Inferior parietal cortex (tissue), 1 donor: ENCODE measurements around the gene PTPRD.
A peak's percentile ranks its signal among the peaks of the same experiment; 100 is the strongest.

ENCODE experiments used
- DNase-seq: peaks from one replicate; pipeline ENCODE4 v3.0.0-alpha.2; 2016; ENCODE audit errors: extremely low spot score

The PTPRD gene

DNA sequence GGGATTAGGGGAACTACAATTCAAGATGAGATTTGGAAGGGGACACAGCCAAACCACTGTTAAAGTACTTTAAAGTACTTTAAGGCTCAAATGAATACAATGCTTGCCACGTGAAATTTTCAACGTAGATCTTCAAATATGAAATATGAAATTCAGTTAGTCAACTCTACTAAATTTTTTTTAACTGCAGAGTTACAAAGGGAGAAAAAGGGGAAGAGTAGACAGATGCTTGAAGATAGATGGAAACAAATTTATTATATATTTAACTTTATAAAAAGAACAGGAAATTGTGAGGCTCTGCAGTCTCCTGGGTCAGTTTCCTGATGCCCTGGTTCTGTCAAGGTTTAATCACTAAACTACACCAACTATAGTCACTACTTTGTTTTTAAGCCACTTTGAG, 2027.8 kb downstream of the PTPRD start:
- DNase-seq, result no peak

DNA sequence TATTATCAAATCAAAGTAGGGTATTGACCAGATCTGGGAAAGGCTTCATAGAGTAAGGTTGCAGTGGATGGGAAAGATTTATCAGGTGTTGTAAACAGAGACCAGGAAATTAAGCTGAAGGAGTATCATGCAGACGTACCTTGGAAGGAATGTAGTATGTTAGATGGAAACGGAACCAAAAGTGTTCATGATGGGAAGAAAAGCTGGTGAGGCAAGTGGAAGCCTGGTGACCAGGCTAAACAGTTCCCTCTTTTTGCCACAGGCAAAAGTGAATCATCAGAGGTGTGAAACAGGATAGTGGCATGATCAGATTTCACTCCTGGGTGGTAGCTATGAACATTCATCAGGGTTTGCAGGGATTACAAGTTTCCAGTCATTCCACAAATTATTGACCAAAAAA, 2033.1 kb downstream of the PTPRD start:
- DNase-seq, result no peak

DNA sequence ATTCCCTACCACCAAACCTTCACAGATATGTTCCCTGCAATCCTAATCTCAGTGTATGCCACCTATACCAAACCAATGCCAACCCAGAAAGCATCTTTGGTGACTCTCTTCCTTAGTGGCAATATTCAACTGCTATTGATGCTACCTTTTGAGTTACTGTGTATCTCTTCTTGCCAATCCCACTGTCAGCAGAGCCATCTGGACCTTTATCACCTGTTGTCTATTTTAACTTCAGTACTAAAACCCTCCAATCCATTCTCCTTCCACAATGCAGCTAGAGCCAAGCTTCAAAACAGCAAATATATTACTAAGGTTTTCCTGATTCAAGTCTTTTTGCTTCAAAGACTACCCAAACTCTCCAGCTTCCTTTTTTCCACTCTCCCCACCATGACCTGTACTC, 2036.1 kb downstream of the PTPRD start:
- DNase-seq, result no peak

DNA sequence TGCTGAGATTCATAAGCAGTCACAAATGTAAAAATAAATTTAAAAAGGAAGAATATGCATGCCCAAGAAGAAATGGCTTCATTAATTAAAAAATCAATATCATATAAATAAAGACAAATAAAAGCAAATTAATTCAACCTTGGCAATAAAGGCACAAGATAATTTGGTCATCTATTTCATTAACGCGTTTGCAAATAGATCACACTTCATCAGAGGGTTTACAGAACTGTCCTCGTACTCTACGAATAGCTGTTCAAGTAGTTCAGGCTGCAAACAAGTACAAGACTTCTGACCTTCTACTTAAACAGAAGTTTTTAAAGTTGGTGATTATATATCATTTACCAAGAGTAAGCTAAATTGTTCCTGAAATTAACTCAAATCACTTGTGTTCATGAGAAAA, 2038.0 kb downstream of the PTPRD start:
- DNase-seq, result no peak

DNA sequence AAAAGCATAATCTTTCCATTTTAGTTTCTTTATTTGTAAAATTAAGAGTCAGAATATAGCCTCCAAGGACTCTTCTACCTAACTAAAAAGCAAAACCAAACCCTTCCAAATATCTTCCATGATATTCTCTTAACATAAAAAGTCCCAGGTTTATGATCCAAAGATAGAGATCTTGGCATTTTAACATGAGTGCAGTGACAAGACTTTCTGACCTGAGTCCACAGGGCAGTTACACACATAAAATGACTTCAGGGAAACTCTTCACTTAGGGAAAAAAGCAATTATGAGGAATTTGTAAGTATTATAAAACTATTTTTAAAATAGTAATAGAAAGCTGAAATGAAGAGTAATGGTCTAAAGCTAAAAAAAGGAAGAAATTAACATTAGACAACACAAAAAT, 2040.6 kb downstream of the PTPRD start:
- no peak for DNase-seq

DNA sequence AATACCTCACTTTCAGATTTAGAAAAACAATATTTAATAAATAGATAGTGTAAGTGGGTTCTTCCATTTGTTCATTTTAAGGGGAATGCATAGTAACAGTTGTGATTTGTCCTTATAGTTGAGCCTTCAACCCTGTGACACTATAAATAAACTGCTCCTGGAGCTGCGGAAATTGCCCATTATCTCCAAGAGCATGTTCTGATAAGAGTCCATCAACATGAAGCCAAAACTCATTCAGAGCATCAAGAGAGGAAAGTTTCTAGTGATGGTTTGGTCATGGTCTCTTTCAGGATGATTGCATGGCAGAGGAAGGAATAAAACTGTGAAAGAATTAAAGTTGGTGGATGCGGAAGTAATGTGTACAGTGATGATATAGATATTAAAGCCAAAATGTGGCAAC, 2041.2 kb downstream of the PTPRD start:
- no peak for DNase-seq

DNA sequence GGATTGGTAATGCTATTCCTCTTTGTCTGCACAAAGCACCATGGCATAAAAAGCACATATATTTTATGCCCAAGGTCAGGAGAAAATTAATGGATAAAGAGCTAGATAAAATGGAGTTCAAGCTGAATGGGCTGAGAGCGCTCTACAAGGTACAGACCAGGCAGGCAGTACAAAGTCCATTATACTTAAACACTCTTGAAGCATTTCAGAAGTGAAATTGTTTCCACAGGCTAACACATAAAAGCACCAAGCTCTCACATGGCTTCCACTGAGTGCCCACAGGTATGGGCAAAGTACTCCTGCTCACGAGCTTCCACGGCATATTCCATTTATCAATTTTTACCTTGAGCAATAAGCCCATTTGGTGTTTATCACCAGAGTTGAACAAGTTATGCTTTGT, 2042.0 kb downstream of the PTPRD start:
- DNase-seq, result no peak

DNA sequence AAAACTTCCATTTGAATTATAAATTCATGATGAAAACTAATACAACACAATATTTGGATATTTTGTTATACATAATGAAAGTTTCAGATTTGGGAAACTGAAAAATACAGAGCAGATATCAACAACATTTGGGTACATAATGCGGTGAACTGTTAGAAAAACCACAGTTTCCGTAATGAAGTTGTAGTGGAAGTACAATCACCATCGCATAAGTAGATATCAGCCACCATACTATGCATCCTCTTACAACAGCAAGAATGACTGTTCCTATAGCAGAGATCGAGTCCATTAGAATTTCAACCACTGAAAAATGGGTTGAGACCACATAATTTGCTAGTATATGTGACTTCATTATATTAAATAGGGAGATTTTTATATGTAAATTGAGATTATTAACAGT, 2043.0 kb downstream of the PTPRD start:
- DNase-seq, result no peak

DNA sequence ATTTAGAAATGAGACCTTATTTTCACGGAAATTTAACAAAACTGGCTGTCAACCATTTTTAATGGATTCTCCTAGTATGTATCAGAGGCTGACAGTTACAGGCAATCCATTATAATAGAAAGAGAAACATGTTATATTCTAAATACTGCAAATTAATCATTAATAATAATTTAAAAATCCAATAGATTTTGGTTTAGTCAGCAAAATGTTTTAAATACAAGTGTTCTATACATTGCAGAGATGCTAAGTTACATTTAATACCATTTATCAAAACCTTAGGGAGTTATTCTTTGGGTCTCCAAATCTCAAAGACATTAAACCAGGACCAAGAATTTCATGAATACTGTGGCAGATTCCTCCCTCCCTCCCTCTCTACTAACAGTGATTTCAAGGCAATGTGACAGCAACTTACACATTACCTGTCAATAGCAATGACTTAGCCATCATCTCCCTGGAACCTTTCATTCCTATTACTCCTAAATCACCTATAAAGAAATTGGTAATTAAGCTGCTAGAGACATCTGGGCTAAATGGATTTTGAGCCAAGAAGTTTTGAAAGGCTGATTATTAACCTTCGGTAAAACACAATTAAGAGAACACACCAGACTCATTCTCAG, 2044.7 kb downstream of the PTPRD start:
- no peak for DNase-seq

DNA sequence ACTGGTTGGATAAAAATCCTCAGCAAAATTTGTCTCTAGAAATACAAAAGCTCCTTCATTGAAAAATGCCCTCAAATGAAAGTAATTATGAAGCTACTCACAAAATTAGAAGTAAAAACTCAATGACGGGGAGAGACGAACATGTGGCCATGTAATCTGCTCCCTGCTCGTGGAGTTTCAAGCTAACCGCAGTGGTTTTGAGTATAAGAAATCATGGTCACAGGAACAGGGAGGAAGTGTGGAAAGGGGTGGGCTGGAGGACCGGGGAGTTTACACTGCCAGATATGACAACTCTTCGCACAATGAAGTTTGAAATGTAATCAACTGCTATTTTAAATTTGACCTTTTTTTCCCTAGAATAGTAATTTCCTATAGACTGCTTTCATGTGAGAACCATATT, 2047.8 kb downstream of the PTPRD start:
- no peak for DNase-seq

DNA sequence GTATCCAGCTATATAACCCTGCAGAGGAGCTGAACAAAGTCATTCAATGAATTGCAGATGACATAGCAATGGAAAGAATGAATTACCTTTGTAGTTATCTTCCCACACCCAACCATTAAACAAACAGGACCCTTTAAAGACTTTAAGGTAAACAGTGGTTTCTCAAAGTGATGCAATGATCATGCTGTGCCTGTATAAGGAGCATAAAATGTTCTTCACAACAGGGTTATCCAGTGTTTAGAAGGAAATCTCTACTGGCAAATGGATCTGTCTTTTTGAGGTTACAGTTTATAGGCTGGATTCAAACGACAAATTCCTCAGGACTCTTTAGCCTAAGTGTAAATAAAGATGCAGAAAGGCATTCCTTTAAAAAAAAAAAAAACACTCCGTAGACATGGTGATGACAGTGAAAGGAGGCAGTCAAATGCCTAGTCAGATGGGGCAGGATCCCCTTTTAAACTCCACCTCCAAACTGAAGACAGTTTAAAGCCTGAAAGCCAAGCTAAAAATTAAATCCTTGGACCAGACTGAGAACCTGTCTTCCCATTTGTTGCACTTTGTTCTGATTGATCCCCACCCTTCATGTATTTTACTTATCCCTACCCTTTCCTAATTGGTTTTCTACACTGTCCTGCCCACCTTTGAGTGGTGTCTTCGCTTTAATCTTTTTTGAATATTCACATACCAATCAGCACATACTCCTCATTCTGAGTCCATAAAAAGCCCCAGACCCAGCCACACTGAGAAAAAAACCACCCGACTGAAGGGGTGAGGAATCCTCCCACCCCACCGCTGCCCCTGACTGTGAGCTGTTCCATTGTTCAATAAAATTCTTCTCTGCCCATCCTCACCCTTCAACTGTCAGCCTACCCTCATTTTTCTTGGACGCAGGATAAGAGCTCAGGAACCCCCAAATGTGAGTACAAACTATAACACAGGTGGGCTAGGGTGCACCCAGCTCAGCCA, 2052.0 kb downstream of the PTPRD start:
- no peak for DNase-seq

DNA sequence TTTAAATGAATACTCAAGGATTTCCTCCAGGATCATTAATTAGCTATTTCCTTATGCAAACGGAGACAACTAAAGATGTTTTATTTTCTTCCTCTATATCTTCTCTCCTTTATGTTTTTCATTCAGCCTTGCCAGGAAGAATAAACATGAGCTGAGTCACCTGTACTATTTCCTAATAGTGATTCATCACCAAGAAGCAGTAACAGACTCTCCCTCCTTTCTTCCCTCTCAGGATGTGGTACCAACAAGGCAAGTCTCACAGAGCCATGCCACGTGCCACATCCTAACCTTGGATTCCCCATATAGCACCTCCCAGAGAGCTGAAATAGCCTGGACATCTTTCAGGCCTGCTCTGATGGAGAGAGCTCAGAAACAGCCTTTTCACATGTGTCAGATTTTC, 2054.6 kb downstream of the PTPRD start:
- no peak for DNase-seq

DNA sequence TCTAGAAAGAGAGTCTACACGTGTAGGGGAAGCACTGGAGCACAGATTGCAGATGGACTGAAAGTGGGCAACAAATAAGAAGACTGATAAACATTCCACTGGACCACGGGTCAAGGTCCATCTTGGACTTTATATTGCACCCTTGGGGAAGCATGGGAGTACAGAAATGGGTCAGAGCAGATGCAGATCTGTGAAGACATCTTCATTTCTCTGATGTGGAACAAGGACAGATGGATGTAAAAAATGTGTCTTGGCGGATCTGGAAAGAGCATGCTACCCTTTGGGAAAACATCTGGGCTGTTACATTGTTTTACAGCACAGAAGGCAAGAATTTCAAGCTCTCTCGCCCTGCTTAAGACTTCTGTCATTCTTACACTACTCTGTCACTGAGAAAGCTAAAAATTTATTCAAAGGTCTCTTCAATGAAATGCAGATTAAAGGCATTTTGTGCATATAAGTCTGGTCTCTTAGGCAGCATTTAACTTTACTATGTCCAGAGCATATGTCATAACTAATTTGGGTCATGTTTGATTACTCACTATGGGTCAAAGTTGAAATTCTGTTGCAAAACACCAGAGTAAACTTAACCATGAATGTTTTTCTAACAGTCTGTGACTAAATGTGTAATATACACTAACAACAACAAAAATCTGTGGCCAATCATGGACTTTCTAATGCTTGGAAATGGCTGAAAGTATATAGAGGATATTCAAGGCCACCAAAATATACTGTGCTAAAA, 2056.9 kb downstream of the PTPRD start:
- DNase-seq, result no peak

DNA sequence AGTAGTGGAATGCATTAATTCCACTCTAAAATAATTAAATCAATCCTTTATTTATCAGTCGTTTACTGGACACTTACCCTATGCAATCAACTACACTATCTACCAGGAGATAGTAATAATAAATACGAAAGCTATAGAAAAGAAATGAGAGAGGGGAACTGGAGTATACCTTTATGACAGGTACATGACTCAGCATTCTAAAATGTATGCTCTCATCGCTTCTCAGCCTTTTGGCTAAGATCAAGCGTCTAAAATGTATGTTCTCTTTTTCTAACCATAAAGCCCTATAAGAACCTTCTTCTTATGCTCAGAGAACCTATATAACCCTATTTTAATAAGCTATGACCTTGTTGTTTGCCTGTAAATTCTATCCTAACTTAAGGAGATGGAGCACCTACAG, 2059.4 kb downstream of the PTPRD start:
- DNase-seq, result no peak

DNA sequence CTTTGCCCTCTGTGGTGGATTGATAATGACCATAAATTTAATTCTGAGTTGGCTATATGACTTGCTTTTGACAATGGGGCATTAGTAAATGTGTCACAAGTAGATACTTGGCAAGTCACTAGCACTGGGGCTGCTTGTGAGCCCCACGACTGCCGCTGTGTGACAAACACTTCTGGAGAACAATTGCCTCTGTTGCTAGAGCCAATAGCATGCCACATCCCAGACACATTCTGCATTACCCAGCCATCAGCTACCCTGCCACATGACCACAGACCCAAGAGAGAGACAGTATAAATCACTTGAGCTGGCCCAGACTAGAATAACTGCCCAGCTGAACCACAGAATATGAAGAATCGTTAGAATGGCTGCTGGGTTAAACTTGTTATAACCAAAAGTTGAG, 2060.1 kb downstream of the PTPRD start:
- peak; percentile 72 for DNase-seq

DNA sequence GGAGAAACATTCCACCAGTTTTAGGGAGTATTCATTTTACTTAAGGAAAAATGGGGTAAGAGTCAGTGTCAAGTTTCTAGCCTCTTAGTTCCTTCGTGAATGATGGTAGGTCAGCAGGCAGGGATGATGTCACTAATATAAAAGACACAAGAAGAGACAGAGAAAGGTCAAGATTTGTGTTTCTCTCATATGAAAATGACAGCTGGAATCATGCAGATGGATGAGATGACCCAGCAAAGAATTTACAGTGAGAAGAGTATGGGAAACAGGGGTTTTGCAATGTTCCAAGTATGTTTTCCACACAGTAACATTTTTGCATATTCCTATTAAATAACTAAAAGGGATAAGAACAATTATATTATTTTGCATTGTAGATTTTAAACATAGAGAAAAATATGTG, 2063.6 kb downstream of the PTPRD start:
- no peak for DNase-seq

DNA sequence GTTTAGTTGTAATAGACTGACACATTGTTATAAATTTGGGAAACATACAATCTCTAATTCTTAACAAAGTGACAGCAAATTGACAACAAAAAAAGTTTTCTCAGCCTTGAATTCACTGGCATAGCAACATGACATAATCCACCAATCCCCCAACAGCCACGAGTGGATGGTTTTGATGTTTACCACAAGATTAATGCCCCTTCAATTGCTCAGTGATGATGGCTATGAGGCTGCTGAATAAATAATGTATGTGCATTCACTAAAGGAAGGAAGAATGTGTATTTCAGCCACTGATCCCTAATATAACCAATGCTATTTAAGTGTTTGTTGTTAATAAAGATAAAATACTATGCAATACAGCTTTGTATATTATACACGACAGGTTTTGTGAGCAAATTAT, 2069.6 kb downstream of the PTPRD start:
- no peak for DNase-seq

DNA sequence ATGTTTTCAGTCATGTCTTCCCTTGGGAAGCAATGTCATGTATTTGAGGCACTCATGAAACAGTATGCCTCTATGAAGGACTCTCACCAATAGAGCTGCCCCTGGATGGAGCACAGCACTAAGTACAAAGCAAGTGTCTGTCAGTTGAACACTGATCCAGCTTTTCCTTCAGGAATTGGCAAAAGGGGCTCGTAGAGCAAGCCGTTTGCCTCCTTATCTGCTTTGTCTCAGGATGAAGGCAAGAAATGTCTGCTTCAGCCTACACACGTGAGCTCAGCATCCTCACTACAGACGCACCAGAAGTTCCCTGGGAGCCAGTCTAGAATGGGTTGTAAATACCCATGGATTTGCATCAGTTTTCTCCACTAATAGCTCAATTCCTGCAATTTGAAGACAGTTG, 2070.3 kb downstream of the PTPRD start:
- no peak for DNase-seq

DNA sequence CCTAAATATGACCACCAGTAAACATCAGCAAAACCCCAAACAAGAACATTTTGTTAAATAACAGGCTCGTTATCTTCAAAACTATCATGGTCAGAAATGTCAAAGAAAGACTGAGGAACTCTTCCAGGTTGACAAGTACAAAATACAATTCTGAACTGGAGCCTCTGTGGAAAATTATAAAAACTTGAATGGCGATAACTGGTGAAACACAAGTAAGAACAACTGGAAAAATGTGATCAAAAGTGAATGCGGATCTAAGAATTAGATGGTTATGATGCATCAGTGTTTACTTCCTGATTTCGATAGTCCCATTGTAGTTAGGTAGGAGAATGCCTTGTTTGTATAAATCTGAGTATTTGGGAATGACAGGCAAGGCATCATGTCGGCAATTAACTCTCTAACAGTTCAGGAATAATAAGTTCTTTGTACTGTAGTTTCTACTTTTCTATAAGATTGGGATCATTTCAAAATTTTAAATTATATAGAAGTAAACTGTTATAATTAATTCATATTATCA, 2073.1 kb downstream of the PTPRD start:
- DNase-seq, result no peak

DNA sequence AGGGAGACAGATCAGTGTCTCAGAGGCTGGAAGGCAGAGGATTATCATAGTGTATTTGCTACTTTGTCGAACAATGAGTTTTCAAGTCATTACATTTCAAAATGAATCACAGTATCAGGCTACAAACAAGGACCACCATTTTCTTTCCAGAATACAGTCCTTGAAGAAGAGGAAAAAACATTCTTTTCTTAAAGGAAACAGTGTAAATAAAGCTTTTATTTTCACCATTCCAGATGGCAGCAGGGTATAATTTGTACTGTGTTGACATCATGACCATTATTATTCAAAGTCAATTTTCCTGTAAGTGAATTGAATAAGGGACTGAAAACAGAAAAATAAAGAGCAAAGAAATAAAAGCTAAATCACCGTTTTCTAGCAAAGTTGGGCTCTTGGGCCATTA, 2076.0 kb downstream of the PTPRD start:
- no peak for DNase-seq

DNA sequence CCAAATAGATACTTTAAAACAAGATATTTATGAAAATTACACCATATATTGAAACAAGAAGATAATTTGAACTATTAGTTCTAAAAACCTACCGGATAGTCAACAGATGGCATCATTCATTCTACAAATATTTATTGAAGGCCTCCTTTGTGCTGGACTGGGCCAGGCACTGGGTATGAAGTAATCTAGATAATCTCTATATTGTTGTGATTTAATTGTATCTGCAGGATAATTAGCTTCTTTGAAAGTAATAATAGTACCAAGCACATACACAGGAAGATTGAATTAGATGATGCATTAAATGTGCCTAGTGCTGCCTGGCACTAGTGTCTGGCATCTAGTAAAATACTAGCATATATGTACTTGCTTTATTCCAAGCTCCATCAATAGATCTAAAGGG, 2078.0 kb downstream of the PTPRD start:
- no peak for DNase-seq

DNA sequence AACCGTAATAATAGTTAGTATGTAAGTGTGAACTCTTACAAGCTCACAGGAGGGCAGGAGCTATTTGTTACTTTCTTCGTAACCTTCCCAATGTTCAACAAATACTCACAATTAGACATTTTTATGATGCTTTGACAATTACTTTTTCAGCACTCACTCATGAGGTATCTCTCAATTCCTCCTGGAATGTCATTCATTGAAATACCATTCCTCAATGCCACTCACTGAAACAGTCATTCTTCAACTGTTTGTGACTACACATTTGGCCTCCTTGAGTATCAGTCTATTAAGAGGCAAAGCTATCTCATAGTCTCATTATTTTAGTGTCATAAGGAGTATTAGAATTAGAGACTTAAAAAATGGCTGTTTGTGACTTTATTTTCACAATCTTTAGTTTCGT, 2079.1 kb downstream of the PTPRD start:
- no peak for DNase-seq
